Neuronal stem cell (in vitro differentiated cells): Measurements from ENCODE around the gene HES6.

ENCODE experiments used
- DNase-seq: peaks from one replicate; pipeline ENCODE4 v3.0.0-alpha.2; 2013; ENCODE audit warnings: low spot score
- H2AFZ ChIP-seq: one replicate; pipeline ENCODE4 v1.6.1; 2013; ENCODE audit warnings: mild to moderate bottlenecking, low read length, inconsistent platforms
- H2AK5ac ChIP-seq: 2 replicates; pipeline ENCODE4 v1.6.1; 2013; ENCODE audit warnings: low read depth, mild to moderate bottlenecking, inconsistent platforms, low read length, moderate library complexity, mixed read lengths
- H2BK120ac ChIP-seq: 2 replicates; pipeline ENCODE4 v1.6.1; 2013; ENCODE audit warnings: low read depth, mild to moderate bottlenecking, inconsistent platforms, low read length, moderate library complexity, mixed read lengths
- H2BK12ac ChIP-seq: one replicate; pipeline ENCODE4 v1.6.1; 2013; ENCODE audit warnings: low read length, inconsistent platforms
- H2BK15ac ChIP-seq: 2 replicates; pipeline ENCODE4 v1.6.1; 2013; ENCODE audit warnings: mild to moderate bottlenecking, low read length, inconsistent platforms, mixed read lengths
- H2BK5ac ChIP-seq: one replicate; pipeline ENCODE4 v1.6.1; 2013; ENCODE audit warnings: inconsistent platforms, mild to moderate bottlenecking, low read length, moderate library complexity
- H3K14ac ChIP-seq: one replicate; pipeline ENCODE4 v1.6.1; 2013; ENCODE audit warnings: low read length, inconsistent platforms
- H3K18ac ChIP-seq: 2 replicates; pipeline ENCODE4 v1.6.1; 2013; ENCODE audit warnings: low read length, inconsistent platforms
- H3K23ac ChIP-seq: 2 replicates; pipeline ENCODE4 v1.6.1; 2013; ENCODE audit warnings: low read depth, mild to moderate bottlenecking, mixed read lengths, low read length, inconsistent platforms; ENCODE audit not compliant: poor library complexity
- H3K27ac ChIP-seq: replicated peaks from 3 replicates; pipeline ENCODE4 v1.5.1; 2013; ENCODE audit warnings: low read length, inconsistent platforms
- H3K27me3 ChIP-seq, 3 experiments: 2 replicates each; pipeline ENCODE4 v1.6.1; 2013; ENCODE audit warnings: low read length in 3 of 3, mild to moderate bottlenecking in 2 of 3, inconsistent platforms in 1 of 3, low read depth in 1 of 3, mixed read lengths in 1 of 3, moderate library complexity in 1 of 3; ENCODE audit not compliant: control insufficient read depth in 3 of 3, insufficient read depth in 3 of 3
- H3K36me3 ChIP-seq, 2 donors: replicated peaks in 1 of 2; 2 replicates each; pipeline ENCODE4 v1.6.1; 2013; ENCODE audit warnings: low read length in 2 of 2; ENCODE audit not compliant: control insufficient read depth in 2 of 2, insufficient read depth in 2 of 2
- H3K4ac ChIP-seq: 2 replicates; pipeline ENCODE4 v1.6.1; 2013; ENCODE audit warnings: inconsistent platforms, mild to moderate bottlenecking, low read length, moderate library complexity
- H3K4me1 ChIP-seq, 2 donors: 1 replicate in 1 of 2; 2 replicates in 1 of 2; pipeline ENCODE4 v1.6.1; 2013; ENCODE audit warnings: low read length in 2 of 2, low read depth in 1 of 2; ENCODE audit not compliant: control insufficient read depth in 2 of 2, insufficient read depth in 1 of 2
- H3K4me2 ChIP-seq: one replicate; pipeline ENCODE4 v1.6.1; 2013; ENCODE audit warnings: mild to moderate bottlenecking, low read length, inconsistent platforms; ENCODE audit not compliant: insufficient read depth, poor library complexity, severe bottlenecking
- H3K4me3 ChIP-seq, 2 donors: 2 replicates each; pipeline ENCODE4 v1.5.1; 2013; ENCODE audit warnings: low read length in 2 of 2, mild to moderate bottlenecking in 2 of 2, inconsistent platforms in 1 of 2, moderate library complexity in 1 of 2
- H3K79me1 ChIP-seq: one replicate; pipeline ENCODE4 v1.6.1; 2013; ENCODE audit warnings: low read depth, mild to moderate bottlenecking, inconsistent platforms, low read length, moderate library complexity
- H3K9ac ChIP-seq: one replicate; pipeline ENCODE4 v1.6.1; 2013; ENCODE audit warnings: mild to moderate bottlenecking, low read depth, low read length, inconsistent platforms; ENCODE audit not compliant: poor library complexity
- H3K9me3 ChIP-seq, 2 donors: replicated peaks in 1 of 2; 2 replicates each; pipeline versions ENCODE3 to v1.6.1; 2013; ENCODE audit warnings: low read length in 2 of 2, mild to moderate bottlenecking in 2 of 2, inconsistent platforms in 1 of 2, low read depth in 1 of 2, mixed read lengths in 1 of 2, moderate library complexity in 1 of 2; ENCODE audit not compliant: control insufficient read depth in 2 of 2, insufficient read depth in 1 of 2
- H4K8ac ChIP-seq: one replicate; pipeline ENCODE4 v1.6.1; 2013; ENCODE audit warnings: low read depth, mild to moderate bottlenecking, inconsistent platforms, low read length, moderate library complexity
- H4K91ac ChIP-seq: one replicate; pipeline ENCODE4 v1.6.1; 2013; ENCODE audit warnings: low read length, low read depth, mild to moderate bottlenecking, inconsistent platforms; ENCODE audit not compliant: poor library complexity
- WGBS, 2 donors: extraction: QIAGEN DNeasy Blood & Tissue Kit; methylation state at CpG; one replicate each; pipeline ENCODE4 v1.1.7; 2013; ENCODE audit warnings: missing lambda C conversion rate in 2 of 2, mixed read lengths in 1 of 2; ENCODE audit not compliant: insufficient read length in 2 of 2, insufficient replicate concordance in 1 of 2; ENCODE audit errors: extremely low coverage in 2 of 2; 5-methylcytosine and 5-hydroxymethylcytosine counted together

Gene HES6

GRCh38 chr2:238227587-238228032 is 12.2 kb downstream of the HES6 start:
- H2BK5ac ChIP-seq, result no peak overlapping the region
- no peak overlapping the region for H2AK5ac ChIP-seq
- no peak overlapping the region for H3K14ac ChIP-seq
- no peak for DNase-seq
- H3K4me1 ChIP-seq, result no peaks in the 10 kb centered on the region
- H3K18ac ChIP-seq, result peak overlapping the region; percentile 23
- H3K4me2 ChIP-seq, result no peak overlapping the region
- peaks cover 0 to 62% (median 20%) of the 10 kb centered on the region in 3 experiments for H3K27me3 ChIP-seq
- H3K4ac ChIP-seq, result no peak overlapping the region
- no peaks in the 10 kb centered on the region for H3K79me1 ChIP-seq
- H2BK15ac ChIP-seq, result peak overlapping the region; percentile 70
- no CpG with 5 or more reads among the region's 11 CpGs for WGBS, 2 donors
- no peak overlapping the region for H3K27ac ChIP-seq
- H3K9me3 ChIP-seq, result peaks cover 0 to 9% of the 10 kb centered on the region in 2 donors
- no peak overlapping the region for H3K23ac ChIP-seq
- H2BK12ac ChIP-seq, result no peak overlapping the region
- no peak overlapping the region for H3K9ac ChIP-seq
- H3K4me3 ChIP-seq, result no peak overlapping the region
- H3K36me3 ChIP-seq, result no peaks in the 10 kb centered on the region
- H2AFZ ChIP-seq, result peak overlapping the region; percentile 3
- H4K91ac ChIP-seq, result no peak overlapping the region
- no peak overlapping the region for H4K8ac ChIP-seq
- H2BK120ac ChIP-seq, result no peak overlapping the region

GRCh38 chr2:238226698-238227586 is 12.9 kb downstream of the HES6 start:
- Histone ChIP-seq H3K9me3 (peaks cover 0 to 4% of the 10 kb centered on the region in 2 donors), H4K91ac (no peak overlapping the region), H3K4me1 (no peaks in the 10 kb centered on the region), H3K18ac (peak overlapping the region; percentile 15), H2BK120ac (no peak overlapping the region), H3K4me3 (no peak overlapping the region), H3K36me3 (no peaks in the 10 kb centered on the region), H2BK12ac (peak overlapping the region; percentile 66), H3K23ac (no peak overlapping the region), H3K4me2 (no peak overlapping the region), H3K27me3 (peaks cover 0 to 55% (median 20%) of the 10 kb centered on the region in 3 experiments), H3K9ac (no peak overlapping the region), H2BK5ac (no peak overlapping the region), H3K79me1 (no peaks in the 10 kb centered on the region), H4K8ac (no peak overlapping the region), H2BK15ac (peak overlapping the region; percentile 72), H2AK5ac (no peak overlapping the region), H3K4ac (peak overlapping the region; percentile 41), H3K27ac (no peak overlapping the region), H2AFZ (no peak overlapping the region), H3K14ac (no peak overlapping the region)
- DNase-seq, result no peak
- WGBS, 2 donors, result no CpG with 5 or more reads among the region's 8 CpGs

GRCh38 chr2:238225911-238226697 is 13.7 kb downstream of the HES6 start:
- Histone ChIP-seq H3K4ac (peak overlapping the region; percentile 41), H3K27me3 (peaks cover 0 to 47% (median 16%) of the 10 kb centered on the region in 3 experiments), H3K27ac (no peak overlapping the region), H3K4me2 (no peak overlapping the region), H3K9me3 (peaks cover 0 to 4% of the 10 kb centered on the region in 2 donors), H3K4me1 (no peaks in the 10 kb centered on the region), H3K18ac (peak overlapping the region; percentile 80), H2AFZ (peak overlapping the region; percentile 12), H2BK15ac (peak overlapping the region; percentile 72), H3K9ac (peak overlapping the region; percentile 67), H4K91ac (no peak overlapping the region), H3K79me1 (no peaks in the 10 kb centered on the region), H3K14ac (peak overlapping the region; percentile 60), H3K36me3 (no peaks in the 10 kb centered on the region), H2AK5ac (peak overlapping the region; percentile 91), H3K4me3 (no peak overlapping the region), H2BK5ac (no peak overlapping the region), H3K23ac (no peak overlapping the region), H2BK12ac (peak overlapping the region; percentile 75), H4K8ac (peak overlapping the region; percentile 58), H2BK120ac (no peak overlapping the region)
- DNase-seq, result no peak
- WGBS, 2 donors, result no CpG with 5 or more reads among the region's 38 CpGs
